WI38 (cell line): Measurements from ENCODE around the gene LMBR1.

ENCODE experiments used
- H3K4me3 ChIP-seq: 2 replicates; pipeline ENCODE4 v1.5.1; 2011; ENCODE audit warnings: low read depth, mild to moderate bottlenecking, control low read depth, low read length
- TF ChIP-seq, protein P1 (sequence below): IDR thresholded peaks from 2 replicates; pipeline ENCODE4 v1.5.1; 2012; ENCODE audit warnings: low read depth, mild to moderate bottlenecking, control low read depth, low read length

LMBR1 gene

DNA sequence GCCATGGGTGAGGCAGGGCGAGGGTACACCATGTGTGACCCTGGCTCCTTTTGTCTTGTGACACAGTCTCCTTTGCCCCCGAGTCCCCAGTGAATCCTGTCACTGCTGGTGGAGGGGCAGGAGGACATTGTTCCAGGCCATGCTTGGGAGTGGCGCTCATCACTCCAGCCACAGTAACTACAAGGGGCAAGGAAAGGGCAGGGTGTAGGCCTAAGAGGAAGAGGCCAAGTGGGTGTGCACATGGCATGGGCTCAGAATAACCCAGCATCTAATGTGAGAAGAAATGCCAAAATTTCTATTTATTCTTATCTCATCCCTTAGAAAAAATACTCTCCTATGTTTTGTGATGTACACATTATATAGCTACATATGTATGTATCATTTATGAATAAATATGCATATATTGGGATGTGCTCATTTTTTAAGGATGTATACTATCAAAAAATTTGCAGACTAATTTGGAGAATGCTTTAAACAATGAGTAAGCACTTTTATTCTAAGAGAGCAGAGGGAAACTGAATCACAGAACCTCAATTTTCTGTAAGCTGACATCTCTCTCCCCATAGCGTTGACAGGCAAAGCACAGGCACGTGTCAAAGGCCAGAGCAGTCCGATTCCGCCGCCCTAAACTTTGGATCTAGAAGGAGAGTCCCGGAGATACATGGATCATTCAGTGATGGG, 215.5 kb downstream of the LMBR1 start:
- TF ChIP-seq, protein P1, sequence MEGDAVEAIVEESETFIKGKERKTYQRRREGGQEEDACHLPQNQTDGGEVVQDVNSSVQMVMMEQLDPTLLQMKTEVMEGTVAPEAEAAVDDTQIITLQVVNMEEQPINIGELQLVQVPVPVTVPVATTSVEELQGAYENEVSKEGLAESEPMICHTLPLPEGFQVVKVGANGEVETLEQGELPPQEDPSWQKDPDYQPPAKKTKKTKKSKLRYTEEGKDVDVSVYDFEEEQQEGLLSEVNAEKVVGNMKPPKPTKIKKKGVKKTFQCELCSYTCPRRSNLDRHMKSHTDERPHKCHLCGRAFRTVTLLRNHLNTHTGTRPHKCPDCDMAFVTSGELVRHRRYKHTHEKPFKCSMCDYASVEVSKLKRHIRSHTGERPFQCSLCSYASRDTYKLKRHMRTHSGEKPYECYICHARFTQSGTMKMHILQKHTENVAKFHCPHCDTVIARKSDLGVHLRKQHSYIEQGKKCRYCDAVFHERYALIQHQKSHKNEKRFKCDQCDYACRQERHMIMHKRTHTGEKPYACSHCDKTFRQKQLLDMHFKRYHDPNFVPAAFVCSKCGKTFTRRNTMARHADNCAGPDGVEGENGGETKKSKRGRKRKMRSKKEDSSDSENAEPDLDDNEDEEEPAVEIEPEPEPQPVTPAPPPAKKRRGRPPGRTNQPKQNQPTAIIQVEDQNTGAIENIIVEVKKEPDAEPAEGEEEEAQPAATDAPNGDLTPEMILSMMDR = no peak
- H3K4me3 ChIP-seq = no peak overlapping the region

DNA sequence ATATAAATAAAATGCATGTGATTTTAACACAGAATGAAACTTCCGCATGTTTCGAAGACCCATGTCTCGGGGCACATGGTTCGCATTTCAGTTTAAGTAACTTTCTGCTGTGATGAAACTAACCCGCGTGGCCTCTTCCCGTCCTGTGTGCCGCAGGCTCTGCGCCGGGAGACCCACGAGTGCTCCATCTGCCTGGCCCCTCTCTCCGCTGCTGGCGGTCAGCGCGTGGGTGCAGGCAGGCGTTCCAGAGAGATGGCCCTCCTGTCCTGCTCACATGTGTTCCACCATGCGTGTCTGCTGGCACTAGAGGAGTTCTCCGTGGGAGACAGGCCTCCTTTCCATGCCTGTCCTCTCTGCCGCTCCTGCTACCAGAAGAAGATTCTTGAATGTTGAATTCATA, 216.7 kb downstream of the LMBR1 start:
- TF ChIP-seq, protein P1 = no peak
- H3K4me3 ChIP-seq = no peak overlapping the region

DNA sequence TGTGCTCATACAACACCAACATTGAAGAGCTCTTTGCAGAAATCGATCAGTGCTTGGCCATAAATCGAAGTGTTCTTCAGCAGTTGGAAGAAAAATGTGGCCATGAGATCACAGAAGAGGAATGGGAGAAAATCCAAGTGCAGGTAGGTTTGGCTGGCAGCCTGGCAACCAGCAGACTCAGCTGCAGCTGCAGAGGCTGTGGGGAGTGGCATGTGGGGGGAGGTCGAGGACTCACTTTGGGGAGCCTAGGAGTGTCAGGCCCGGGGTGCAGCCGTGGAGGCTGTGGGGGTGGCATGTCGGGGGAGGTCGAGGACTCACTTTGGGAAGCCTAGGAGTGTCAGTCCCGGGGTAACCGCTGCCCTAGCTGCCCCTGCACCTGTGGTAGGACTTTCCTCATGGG, 217.3 kb downstream of the LMBR1 start:
- TF ChIP-seq, protein P1 = no peak
- no peak overlapping the region for H3K4me3 ChIP-seq

DNA sequence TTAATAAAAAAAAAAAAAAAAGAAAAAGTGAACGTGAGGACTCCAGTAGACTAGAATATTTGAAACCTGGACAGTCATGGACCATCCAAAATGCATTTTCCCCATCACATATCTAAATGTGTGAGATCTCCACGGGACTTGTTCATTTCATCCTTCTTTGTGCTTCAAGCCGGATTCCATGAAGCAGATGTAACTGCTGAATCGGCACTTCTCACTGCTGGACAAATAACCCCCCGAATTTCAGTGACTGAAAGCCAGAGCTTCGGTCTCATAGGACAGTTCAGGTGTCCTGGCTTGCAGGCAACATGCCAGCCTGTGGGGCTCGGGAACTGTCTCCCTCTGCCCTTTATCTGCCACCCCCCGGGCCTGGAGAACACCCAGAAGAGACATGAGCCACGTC, 219.1 kb downstream of the LMBR1 start:
- no peak overlapping the region for H3K4me3 ChIP-seq
- TF ChIP-seq, protein P1 = no peak

DNA sequence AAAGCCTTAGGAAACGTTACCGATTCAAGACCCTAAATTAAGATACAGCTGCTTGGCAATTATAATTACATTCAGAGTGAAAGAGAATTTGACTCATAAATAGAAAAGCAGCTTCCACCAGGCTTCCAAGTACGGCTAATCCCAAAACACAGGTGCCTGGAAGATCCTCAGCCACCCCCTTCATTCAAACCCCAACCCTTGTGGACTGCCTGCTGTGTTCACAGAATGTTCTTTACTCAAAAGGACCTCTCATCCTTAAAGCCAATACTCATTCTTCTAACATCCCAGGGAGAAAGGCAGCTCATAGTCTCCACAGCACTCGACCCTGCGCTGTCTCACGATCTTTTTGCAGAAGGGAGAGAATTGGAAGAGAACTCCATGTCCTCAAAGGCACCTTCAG, 219.5 kb downstream of the LMBR1 start:
- TF ChIP-seq, protein P1 = no peak

DNA sequence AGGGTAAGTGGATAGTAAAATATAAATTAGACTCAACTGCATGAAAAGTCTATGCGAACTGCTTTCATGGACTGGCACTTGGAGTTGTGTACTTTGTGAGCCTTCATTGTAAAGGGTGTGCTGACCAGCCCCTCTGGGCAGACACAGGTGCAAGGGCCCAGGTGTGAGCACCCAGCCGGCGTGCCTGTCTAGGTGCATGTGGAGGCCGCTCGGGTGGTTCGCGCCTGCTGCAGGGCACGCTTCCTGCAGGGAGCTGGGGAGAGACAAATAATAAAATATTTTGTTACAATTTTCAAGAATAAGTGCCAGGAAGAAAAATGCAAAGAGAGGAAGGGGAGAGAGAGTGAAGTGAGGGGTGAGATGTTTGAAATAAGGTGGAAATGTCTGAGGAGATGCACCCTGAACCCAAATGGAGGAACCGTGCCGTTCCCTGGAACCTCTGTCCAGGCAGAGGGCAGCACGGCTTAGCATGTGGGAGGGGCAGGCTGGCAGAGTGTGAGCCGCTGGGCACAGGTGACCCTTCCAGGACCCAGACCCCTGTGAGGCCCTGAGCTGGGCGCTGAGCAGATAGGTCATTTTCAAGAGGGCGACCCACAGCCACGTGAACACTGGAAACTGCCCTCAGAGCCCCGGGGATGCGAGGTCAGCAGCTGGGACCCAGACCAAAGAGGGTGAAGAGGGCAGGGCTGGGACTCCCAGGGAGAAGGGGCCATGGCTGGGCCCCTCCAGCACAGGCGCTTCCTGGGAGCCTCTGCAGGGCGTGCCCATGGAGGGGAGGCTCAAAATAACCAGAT, 223.8 kb downstream of the LMBR1 start:
- H3K4me3 ChIP-seq = no peak overlapping the region
- TF ChIP-seq, protein P1 = no peak

More for the DNA sequence above, 219.5 kb downstream of the LMBR1 start:
- no peak overlapping the region for H3K4me3 ChIP-seq

DNA sequence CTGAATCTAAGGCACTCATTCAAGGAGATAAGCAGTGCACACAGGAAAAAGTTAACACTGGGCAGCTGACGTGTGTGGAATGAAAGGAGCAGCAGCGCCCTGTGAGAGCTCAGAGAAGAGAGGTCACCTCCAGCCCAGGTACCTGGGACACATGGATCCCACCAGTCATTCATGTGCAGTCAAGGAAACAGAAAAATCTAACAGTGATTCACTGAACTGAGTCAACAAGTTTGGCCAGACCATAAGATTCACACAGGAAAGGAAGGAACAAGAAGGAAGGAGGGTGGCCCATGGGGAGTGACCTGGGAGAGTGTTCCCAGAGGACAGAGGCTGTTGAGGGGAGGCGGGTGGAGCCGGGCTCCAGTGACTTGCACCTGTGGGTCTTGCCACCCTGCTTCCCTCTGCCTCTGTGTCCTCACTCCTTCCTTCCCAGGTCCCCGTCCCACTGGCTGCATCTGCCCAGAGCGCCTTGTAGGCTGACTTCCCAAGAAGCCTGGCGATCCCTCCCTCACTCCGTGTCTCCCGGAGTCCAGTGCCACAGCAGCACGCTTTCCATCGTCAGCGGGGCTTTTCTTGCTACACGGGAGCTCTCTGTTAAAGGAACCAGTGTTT, 224.7 kb downstream of the LMBR1 start:
- TF ChIP-seq, protein P1 = no peak
- no peak overlapping the region for H3K4me3 ChIP-seq
